NCI-H2107 (cell line): ENCODE results near the gene LTA4H.
A peak's percentile ranks its signal among the peaks of the same experiment; 100 is the strongest.

Experiments
- DNase-seq: peaks from one replicate; lab custom pipeline; 2025; lab: John Stamatoyannopoulos, UW

Gene LTA4H

GRCh38 chr12:96034621-96035282, 635 bp downstream of the LTA4H start:
- DNase-seq = no peak

- DNase-seq = no peak
These were observed 1.6 kb downstream of the LTA4H start for GRCh38 chr12:96033549-96034389.

DNA sequence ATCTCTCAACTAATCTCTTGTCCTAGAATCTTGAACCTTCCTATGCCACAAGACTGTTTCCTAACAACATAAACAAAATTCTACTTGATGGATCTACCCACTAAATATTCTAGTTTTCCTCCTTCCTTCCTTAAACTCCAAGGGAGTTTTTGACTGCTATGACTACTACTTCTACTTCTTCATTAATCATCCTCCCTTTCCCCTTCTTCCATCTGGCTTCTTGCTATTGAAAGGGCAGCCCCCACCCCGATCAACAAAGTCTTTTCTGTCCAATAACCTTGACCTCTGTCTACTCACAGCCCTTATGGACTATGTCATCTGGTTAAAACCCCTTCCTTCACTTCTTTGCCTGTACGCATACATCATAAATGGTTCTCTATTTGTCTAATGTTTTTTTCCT, 5.6 kb downstream of the LTA4H start:
- DNase-seq = no peak

GRCh38 chr12:96028538-96028937, 6.8 kb downstream of the LTA4H start:
- no peak for DNase-seq

DNA sequence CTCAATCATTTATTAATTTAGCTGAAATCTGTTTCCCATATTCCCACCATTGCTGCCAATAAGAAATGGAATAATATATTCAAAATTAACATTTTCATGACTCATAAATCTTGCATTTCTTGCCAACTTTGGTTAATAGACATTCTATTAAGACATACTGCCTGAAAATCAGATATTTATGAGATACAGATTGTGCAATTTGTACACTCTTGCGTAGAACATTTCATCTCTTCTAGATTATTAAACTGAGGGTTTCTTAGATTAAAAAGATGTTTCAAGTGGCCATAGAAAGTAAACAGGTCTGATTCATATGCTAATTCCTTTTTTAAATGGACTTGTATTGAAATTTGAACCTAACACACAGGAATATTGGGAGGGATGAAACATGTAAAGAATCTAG, 9.1 kb downstream of the LTA4H start:
- DNase-seq = no peak

- DNase-seq = no peak
These were observed 9.9 kb downstream of the LTA4H start for GRCh38 chr12:96025518-96025917.

DNA sequence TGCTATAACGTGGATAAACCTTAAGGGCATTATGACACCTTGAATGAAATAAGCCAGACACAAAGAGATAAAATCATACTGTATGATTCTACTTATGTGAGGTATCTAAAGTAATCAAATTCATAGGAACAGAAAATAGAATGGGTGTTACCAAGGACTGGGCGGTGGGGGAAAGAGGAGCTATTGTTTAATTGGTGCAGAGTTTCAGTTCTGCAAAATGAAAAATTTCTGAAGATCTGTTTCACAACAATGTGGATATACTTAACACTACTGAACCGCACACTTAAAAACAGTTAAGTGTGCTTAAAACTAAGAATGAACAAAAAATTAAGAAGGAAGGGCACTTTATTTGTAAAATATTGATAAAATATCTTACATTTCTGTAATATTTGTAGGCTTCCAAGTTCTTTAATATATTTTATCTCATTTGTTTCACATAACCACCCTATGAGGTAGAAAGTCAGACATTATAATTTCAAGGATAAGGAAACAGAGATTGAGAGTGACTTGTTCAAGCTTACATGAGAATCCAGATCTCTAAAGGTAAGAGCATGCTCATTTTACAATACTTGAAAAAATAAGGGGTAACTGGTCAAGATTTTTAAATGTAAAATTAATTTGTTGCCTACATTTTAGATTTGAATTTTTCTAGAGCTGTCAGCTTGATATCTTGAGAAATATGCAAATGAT, 14.9 kb downstream of the LTA4H start:
- DNase-seq = no peak

DNA sequence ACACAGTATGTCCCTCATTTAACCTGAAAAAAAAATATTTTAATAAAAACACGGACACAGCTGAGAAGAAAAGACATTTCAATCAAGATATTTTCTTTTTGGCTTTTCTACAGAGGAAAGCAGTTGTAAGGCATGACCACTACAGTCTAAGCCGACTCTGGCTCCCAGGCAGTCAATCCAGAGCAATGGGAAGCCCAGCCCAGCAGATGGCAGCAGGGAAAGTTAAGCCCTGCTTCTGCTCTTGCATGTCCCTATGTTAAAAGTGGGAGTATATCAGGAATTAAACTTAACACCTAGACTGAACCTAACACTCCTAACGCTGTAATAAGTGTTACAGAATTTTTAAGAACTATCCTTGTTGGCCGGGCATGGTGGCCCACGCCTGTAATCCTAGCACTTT, 19.7 kb downstream of the LTA4H start:
- DNase-seq = no peak

GRCh38 chr12:96014943-96015599, 20.3 kb downstream of the LTA4H start:
- DNase-seq = no peak

DNA sequence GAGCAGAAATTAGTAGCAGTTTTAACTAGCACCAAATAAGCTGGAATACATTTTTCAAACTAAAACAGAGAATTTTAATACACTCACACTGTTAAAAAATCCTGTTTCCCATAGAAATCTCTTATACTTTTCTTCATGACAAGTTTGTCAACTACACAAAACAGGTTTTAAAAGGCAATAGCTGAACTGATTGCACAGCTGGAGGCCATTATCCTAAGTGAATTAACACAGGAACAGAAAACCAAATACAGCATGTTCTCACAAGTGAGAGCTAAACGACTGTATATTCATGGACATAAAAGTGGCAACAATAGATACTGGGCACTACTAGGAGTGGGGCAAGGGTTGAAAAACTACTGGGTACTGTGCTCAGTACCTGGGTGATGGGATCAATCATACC, 27.7 kb downstream of the LTA4H start:
- DNase-seq = no peak

DNA sequence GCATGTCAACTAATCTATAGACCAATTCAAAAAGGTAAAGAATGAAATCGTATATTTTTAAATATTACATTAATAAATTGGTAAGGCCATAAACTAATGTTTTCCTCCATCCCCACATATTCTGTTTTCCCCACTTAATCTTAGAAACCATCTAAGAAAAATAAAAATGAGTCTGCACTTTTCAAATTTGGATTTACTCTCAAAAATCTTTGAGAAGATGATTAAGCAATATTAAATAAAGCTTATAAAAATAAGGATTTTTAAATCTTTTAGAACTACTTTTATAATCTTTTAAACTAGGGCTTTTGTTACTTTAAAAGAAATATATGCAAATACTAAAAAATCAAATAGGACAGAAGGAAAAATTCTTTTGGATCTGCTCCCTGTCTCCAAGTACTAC, 28.7 kb downstream of the LTA4H start:
- DNase-seq = no peak

DNA sequence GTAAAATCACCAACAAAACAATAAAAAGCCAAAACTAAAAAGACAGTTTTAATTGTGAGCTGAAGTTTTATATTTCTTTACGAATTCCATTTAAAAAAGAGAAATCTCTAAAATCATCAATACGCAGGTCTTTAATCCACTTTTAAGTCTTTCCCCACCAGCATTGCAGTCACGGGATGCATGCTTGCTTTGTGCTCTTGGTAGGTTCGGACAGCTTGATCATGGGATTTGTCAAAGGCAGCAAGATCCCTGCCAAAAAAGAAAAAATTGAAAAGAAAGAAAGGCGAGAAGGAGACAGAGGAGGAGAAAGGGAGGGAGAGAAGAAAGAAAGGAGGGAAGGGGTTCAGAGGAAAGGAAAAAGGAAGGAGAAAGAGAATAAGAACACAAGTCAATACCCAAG, 34.5 kb downstream of the LTA4H start:
- no peak for DNase-seq

DNA sequence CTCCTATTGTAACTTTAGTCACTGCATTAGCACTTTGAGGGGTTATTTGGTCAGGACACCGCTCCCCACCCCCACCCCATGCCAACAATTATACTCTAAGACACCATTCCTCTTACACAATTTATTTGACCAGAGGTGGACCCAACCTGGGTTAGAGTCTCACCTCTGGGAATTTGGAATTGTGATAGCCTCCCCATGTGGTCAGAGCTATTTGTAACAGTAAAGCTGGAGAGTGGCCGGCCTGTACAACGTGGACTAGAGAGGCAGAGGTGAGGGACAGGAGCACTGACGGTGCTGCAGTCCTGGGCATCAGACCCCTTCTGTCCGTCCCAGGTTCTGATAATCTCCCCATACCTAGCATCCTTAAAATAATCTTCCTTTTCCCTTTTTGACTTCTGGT, 35.9 kb downstream of the LTA4H start:
- DNase-seq = no peak

GRCh38 chr12:95998611-95999286, 36.6 kb downstream of the LTA4H start:
- DNase-seq = peak; percentile 43

DNA sequence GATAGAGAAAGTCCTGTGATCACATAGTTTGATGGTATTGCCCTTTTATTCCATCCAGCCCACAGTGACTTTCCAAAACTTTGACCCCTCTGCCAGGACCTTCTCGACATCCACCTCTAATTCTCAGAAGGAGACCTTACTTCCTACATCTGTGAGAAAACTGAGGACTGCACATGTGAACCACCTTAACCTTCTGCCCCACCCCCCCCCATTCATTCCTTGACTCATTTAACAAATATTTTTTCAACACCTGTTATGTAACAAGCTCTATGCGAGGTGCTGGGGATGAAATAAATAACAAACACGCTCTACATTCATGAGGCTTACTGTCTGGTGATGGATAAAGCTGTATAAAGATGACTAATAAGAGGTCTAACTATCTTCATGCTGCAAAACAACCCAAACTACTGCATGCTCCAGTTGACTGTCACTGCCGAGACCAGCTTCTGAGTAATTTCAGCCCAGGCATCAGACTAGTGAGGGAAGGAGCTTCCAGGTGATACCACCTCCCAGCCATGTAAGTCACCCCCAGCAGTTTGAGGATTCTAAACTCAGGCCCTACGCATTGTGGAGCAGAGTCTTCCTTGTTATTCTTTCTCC, 37.4 kb downstream of the LTA4H start:
- DNase-seq = no peak

DNA sequence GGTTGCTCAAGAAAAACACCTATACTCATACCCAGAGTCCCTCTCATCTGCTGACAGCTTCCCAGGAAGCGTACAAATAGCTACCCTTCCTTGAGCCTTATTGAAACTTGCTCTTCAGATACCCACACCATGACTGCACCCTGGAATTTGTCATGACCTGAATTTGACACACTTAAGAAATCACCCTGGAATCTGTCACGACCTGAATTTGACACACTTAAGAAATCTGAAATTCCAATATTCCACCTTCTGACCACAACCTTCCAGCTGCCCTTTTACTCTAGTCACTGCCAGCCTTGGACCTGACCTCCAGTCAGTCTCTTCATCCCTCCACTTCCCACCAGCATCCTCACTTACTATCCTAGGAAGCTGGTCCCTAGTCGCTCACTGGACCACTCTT, 38.1 kb downstream of the LTA4H start:
- no peak for DNase-seq

- no peak for DNase-seq
These were observed 39.2 kb downstream of the LTA4H start, which contains the start of gene HAL for GRCh38 chr12:95996034-95996658. Gene HAL (minus strand): TSS chr12:95996344. CDS start chr12:95995910, 434 bp downstream.

DNA sequence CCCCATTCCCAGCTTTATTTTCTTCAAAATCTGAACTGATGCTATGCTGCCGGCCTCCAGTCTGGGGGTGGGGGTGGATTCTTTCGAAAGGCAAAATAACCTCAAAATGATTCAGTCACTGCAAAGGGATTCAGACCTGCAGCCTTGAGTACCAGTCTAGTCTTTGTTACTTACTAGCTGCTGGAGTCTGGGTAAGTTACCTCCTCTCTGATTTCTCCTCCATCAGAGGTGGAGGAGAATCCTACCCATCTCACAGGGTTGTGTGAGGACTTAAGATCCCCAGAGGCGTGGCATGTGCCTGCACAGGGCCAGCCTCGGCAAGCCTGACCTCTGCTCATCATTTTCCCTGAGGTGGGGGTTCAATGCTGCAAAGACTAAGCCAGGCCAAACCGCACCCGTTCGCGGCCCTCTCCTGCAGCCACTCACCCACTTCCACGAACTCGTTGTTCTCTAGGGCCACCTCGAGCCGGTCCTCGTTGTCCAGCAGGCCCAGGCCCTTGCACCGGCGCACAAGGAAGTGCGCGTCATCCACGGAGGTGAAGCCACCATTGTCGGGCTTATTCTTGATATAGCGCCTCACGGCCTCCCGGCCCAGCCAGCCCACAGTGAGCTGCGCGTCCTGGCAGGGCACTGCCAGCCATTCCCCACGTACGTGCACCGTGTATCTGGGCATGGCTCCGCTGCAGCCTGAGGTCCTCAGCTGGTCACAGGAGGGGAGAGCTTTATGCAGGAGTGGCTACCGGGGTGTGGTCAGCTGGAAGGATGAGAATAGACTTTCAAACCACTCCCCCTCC, 40.0 kb downstream of the LTA4H start:
- no peak for DNase-seq

DNA sequence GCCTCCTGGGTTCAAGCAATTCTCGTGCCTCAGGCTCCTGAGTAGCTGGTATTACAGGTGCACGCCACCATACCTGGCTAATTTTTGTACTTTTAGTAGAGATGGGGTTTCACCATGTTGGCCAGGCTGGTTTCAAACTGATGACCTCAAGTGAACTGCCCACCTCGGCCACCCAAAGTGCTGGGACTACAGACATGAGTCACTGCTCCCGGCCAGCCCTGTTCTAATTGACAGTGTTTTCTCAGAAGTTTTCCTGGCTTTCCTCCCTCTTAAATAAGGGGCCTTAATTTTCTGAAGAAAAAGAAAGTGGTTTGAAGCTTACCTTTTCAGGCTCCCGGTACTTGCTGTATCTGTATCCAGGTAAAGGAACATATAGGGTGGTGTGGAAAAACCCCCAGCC, 40.9 kb downstream of the LTA4H start:
- DNase-seq = no peak

DNA sequence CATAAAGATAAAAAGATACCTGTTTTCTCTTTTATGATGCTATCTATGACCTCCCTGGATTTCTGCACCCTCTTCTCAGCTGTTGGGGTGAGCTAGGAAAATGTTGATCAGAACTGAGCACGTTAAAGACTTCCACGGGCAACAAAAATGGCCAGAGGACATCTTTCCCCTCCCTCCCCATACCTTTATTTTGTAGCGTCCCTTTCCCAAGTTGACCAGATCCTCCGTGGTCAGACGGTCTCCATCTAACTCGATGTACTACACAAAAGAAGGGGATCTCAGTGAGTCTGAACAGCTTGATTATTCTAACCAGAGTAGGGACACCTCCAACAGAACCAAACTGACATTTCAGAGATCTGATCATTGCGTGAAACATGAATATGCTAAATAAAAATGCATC, 41.5 kb downstream of the LTA4H start:
- DNase-seq = no peak
